NK-92 (cell line): Measurements from ENCODE around the gene ADAMTS7.
"Not testable (repeated sequence)": the region's sequence is repeated elsewhere in the genome, so short reads cannot be mapped to it uniquely, and the experiment has no call there.

Source experiments
- DNase-seq: peaks from one replicate; lab custom pipeline; 2025; ENCODE audit not compliant: unreplicated experiment; lab: John Stamatoyannopoulos, UW

The ADAMTS7 gene, protein sequence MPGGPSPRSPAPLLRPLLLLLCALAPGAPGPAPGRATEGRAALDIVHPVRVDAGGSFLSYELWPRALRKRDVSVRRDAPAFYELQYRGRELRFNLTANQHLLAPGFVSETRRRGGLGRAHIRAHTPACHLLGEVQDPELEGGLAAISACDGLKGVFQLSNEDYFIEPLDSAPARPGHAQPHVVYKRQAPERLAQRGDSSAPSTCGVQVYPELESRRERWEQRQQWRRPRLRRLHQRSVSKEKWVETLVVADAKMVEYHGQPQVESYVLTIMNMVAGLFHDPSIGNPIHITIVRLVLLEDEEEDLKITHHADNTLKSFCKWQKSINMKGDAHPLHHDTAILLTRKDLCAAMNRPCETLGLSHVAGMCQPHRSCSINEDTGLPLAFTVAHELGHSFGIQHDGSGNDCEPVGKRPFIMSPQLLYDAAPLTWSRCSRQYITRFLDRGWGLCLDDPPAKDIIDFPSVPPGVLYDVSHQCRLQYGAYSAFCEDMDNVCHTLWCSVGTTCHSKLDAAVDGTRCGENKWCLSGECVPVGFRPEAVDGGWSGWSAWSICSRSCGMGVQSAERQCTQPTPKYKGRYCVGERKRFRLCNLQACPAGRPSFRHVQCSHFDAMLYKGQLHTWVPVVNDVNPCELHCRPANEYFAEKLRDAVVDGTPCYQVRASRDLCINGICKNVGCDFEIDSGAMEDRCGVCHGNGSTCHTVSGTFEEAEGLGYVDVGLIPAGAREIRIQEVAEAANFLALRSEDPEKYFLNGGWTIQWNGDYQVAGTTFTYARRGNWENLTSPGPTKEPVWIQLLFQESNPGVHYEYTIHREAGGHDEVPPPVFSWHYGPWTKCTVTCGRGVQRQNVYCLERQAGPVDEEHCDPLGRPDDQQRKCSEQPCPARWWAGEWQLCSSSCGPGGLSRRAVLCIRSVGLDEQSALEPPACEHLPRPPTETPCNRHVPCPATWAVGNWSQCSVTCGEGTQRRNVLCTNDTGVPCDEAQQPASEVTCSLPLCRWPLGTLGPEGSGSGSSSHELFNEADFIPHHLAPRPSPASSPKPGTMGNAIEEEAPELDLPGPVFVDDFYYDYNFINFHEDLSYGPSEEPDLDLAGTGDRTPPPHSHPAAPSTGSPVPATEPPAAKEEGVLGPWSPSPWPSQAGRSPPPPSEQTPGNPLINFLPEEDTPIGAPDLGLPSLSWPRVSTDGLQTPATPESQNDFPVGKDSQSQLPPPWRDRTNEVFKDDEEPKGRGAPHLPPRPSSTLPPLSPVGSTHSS (N-terminal part only)

DNA sequence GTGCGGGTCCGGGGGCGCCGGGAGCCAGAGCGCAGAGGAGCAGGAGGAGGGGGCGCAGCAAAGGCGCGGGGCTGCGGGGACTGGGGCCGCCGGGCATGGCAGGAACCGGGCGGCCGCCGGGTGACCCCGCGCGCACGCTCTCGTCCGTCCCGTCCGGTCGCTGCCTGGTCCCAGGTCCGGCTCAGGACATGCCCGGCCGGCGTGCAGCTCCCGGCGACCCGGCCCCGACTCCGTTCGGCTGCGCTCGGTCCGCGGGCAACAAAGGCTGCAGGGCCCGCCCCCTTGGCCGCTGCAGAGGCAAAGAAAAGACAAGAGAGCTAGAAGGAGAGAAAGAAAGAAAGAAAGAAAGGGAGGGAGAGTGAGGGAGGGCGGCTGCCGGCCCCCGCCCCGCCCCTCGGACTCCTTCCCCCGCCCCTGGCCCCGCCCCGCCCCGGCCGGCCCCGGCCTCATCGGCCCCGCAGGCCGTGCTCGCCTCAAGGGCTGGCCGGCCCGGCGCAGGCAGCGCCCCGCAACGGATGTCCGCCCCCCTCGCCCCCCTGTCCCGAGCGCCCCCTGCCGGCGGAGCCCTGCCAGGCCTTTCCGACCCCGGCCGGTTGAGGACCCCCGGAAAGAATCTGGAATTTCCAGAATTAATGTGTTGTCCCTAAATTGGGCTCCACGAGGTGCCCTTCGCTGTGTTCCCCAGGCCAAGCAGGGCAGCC is at the start of gene ADAMTS7:
TSS of gene ADAMTS7 (minus strand) at position 341 of the 701 bp plus-strand sequence. CDS start at position 97, 244 bp downstream.
- no peak for DNase-seq

DNA sequence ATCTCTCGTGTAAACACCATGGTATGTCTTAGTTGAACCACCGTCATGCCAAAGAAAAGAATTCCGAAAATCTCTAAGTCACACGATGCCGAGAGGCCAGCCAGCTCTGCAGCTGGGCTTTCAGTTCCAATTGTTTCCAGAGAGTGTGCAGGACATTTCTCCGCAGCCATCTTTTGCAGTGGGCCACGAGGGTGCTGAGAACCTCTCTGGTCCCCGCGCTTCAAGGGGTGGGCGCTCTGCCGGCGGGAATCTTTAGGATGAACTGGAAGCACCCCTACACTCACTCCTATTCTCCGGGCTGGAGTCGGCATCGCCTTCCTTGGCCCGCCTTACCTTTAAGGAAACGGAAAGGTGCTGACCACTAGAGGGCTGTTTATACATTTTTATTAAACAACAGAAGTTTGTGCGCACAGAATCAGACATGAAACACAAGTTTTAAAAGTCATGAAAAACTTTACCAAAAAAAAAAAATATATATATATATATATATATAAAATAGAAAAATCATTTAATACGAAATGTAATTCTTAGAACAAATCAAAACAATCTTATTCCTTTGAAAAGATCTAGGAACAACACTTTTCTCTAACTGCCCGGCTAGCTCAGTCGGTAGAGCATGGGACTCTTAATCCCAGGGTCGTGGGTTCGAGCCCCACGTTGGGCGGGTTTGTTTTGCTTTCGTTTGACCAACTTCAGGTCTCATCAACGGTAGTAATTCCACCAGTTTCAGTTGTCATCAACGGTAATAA is 48.9 kb upstream of the ADAMTS7 start:
- no peak for DNase-seq

DNA sequence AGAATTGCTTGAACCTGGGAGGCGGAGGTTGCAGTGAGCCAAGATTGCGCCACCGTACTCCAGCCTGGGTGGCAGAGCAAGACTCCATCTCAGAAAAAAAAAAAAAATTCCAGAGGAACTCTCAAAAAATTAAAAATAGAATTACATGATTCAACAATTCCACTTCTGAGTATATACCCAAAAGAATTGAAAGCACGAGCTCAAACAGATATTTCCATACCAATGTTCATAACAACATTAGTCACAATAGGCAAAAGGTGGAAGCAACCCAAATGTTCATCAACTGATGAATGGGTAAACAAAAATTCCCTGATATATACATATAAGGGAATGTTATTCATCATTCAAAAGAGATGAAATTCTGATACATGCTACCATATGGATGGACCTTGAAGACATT is 44.5 kb upstream of the ADAMTS7 start:
- no peak for DNase-seq

DNA sequence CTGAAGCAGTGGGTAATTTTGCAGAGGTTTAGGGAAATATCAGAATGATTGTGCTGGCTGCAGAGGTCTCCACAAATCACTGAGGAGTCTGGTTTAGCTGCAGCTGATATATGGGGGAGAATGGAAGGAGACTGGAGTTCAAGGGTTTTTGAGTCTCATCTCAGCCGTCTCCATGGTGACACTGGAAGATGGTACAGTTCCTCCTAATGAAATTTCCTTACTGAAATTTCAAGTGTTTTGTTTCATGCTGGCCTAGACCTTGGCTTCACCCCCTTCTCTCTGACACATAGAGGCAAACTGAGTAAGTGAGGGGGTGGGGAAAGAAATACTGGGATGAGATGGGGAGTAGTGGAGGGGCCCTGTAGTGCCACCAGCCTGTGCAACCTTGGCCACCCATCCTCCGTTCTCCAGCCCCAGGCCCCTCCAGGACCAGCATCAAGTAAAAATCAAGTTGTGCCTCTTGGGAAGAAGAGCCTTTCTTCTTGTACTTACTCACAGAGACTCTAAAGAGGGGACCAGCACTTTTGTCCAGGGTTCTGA is 43.6 kb upstream of the ADAMTS7 start:
- no peak for DNase-seq

DNA sequence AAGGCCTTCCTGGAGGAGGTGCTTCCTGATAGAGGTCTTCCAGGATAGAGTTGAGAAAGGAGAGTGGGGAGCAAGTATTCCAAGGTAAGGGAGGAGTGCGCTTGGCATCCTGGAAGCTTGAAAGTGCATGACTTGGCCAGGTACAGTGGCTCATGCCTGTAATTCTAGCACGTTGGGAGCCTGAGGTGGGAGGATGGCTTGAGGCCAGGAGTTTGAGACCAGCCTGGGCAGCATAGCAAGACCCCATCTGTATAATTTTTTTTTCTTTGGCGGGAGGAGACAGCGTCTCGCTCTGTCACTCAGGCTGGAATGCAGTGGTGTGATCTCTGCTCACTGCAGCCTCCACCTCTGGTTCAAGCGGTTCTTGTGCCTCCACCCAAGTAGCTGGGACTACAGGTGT is 42.2 kb upstream of the ADAMTS7 start:
- no peak for DNase-seq

DNA sequence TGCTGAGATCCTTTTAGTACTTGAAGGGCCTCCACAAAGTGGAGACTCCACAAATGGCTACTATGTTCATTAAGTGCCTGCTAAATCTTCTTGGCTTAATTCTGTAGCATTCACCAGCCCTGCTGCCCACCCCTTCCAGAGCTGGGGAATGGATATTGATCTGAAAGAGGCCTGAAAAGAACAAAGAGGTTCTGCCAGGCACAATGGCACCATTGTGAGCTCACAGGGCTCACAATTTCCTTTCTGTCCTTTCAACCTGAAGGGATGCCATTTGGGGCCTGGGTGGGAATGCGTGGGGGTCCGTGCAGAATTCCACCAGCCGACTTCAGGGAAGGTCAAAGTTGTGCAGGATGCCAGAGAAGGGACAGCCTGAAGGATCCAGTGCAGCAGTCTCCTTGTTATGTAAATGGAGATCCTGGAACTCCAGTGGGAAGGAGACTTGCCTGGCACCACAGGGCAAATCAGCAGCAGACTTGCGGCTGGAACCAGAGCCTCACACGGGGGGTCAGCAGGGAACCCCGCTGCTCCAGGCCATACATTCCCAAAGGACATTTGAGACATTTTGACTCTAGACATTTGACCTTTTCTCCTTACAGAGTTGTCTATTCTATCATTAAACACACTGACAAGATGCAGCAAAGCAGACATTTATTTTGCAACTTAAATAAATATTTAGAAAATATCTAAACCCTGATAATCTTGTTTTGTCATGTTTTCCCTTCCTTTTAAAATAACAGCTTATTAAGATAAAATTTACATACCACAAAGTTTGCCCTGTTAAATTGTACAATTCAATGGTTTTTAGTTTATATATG is 39.9 kb upstream of the ADAMTS7 start:
- DNase-seq = no peak

DNA sequence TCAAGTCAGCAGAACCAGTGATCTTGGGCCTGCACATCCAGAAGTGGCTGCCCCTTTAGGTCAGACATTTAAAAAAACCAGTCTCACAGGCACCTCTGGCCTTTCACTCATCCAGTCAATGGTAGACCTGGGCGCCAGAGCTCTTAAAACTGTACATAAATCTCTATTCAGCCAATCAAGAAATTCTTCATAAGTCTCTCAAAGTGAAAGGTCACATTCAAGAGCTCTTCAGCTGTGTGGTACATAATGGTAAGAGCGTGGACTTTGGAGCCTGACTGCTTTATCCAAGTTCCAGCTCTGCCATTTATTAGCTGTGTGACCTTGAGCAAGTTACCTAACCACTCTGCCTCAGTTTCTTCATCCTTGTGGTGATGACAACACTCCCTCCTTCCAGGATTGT is 39.1 kb upstream of the ADAMTS7 start:
- no peak for DNase-seq

DNA sequence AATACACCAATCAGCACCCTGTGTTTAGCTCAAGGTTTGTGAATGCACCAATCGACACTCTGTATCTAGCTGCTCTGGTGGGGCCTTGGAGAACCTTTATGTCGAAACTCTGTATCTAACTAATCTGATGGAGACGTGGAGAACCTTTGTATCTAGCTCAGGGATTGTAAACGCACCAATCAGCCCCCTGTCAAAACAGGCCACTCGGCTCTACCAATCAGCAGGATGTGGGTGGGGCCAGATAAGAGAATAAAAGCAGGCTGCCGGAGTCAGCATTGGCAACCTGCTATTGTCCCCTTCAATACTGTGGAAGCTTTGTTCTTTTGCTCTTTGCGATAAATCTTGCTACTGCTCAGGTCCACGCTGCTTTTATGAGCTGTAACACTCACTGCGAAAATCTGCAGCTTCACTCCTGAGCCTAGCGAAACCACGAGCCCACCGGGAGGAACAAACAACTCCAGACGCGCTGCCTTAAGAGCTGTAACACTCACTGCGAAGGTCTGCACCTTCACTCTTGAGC is 36.2 kb upstream of the ADAMTS7 start:
- DNase-seq = not testable (repeated sequence)

DNA sequence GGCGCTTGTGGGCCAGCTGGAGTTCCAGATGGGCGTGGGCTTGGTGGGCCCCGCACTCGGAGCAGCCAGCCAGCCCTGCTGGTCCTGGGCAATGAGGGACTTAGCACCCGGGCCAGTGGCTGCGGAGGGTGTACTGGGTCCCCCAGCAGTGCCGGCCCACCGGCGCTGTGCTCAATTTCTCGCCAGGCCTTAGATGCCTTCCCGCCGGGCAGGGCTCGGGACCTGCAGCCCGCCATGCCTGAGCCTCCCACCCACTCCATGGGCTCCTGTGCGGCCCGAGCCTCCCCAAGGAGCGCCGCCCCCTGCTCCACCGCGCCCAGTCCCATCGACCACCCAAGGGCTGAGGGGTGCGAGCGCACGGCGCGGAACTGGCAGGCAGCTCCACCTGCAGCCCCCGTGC is 35.6 kb upstream of the ADAMTS7 start:
- DNase-seq = not testable (repeated sequence)

DNA sequence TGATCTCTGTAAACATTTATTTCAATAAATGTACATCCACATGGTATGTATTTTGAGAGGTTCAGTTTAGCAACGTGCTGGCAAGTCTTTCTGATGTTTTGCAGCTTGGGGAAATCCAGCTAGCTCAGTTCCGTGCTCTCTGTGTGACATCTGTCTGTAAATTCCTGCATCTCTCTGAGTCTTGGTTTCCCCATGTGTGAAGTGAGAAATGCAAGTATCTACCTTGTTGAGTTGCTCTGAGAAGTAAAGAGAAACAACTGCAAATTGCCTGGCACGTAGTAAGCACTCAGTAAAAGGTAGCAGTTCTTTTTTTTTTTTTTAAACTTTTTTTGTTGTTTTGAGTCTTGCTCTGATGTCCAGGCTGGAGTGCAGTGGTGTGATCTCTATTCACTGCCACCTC is 31.3 kb upstream of the ADAMTS7 start:
- DNase-seq = no peak

DNA sequence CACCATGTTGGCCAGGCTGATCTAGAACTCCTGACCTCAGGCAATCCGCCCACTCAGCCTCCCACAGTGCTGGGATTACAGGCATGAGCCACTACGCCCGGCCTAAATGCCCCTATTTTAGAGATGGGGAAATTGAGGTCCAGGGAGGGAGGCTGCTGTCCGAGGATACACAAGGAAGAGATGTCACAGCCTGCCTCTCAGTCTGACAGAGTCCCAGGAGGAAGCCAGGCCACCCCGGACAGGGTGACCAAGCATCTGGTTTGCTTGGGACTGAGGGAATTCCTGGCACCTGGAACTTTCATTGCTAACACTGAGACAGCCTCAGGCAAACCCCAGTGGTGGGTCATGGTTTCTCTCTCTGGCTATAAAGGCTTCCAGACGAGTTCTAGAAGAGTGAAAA is 30.6 kb upstream of the ADAMTS7 start:
- no peak for DNase-seq

DNA sequence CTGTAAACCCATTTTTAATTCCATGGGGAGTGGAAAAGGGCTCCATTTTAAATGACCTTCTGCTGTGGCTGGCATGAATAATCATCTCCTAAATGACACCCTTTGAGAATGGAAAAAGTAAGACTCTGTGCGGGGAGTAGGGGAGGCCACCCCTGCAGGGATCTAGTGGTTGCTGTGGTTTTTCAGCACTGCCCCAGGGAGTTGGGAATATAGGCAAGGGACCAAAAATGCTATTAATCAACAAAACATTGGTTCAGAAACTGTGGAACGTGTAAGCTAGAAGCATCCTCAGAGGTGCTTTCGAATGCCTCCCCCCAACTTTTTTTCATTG is 30.1 kb upstream of the ADAMTS7 start:
- DNase-seq = no peak

DNA sequence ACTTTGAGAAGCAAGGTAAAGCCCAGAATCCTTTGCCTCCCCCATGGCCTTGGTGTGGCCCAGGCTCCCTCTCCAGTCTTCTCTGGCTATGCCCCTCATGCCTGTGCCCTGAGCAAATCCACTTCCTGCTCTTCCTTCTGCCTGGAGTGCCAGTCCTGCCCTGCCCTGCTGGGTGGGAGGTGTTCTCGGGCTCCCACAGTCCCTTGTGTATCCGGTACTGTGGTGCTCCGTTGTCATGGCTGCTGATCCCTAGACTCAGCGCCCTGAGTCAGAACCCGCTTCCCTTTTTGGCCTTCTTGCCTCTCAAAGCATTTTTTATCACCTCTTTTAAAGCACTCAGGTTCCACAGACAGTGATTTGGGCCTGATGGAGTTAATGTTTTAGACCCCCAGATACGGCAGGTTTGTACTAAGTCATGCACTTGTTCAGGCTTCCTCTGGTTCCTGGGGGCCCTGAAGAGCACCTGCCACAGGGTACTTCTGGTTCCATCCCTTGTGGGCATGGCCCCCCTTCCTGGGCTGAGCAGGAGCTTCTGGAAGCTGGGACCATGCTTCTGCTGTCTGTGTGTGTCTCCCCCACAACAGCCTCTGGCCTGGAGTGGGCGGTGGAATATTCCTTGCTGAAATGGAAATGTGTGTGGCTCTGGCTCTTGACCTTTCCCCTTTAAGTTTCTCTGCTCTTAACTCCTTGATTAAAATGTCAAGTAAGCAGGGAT is 29.6 kb upstream of the ADAMTS7 start:
- no peak for DNase-seq

DNA sequence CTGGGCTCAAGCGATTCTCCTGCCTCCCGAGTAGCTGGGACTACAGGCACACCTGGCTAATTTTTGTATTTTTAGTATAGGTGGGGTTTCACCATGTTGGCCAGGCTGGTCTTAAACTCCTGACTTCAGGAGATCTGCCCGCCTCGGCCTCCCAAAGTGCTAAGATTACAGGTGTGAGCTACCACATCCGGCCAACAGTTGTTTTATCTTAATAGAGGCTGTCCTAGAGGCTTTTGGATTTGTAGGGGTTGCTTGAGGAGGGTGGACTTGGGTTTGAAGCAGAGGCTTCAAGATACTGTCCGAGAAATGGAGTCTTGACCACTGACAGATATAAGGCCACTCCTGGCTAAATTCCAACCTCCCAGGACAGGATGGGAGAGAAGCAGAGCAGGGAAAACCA is 27.9 kb upstream of the ADAMTS7 start:
- DNase-seq = not testable (repeated sequence)

DNA sequence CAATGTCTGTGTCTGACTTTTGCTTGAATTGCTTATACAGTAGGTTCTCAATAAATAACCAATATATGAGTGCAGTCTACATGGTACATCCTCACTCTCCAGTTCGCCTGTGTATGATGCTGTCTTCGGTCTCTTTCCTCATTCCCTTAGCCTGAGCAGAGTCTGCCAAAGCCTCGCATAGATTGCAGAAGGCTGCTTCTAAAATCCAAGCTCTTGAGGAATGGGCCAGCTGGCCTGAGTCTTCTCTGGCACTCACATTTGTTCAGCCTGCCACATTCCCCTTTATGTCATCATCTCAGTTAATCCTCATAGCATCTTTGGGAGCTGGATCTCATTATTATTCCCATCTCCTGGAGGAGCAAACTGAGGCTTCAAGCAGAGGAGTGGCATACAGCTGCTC is 27.2 kb upstream of the ADAMTS7 start:
- DNase-seq = no peak

DNA sequence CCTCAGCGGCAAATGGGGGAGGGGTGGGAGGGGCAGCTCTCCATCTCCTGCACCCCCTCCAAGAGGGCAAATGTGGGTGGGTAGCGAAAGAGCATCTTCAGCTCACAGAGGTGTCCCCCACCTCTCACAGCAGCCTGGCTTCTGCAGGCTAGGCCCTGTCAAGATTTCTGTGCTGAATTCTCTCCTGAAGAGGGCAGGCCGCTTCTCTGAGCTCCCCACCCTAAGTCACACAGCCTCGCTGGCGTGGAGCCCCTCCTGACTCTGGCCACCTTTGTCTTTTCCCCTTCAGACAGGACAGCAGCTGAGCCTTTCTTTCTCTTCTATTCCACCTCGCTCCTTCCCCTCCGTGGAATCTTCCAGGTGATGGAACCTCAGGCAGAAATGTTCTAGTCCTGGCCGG is 26.3 kb upstream of the ADAMTS7 start:
- DNase-seq = no peak

DNA sequence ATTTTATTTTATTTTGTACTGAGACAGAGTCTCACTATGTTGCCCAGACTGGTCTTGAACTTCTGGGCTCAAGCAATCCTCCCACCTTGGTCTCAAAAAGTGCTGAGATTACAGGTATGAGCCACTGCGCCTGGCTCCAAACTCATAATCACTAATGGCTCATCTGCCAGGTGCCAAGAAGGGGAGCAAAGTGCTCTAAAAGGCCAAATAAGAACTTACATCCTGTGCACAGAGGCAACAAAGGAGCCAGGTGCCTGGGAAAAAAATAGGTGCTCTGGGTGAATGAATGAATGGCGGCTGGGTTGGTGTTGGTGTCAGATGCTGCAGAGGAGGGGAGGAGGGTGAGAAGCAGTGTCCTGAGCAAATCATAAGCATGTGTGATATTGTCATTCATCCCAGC is 25.9 kb upstream of the ADAMTS7 start:
- no peak for DNase-seq

DNA sequence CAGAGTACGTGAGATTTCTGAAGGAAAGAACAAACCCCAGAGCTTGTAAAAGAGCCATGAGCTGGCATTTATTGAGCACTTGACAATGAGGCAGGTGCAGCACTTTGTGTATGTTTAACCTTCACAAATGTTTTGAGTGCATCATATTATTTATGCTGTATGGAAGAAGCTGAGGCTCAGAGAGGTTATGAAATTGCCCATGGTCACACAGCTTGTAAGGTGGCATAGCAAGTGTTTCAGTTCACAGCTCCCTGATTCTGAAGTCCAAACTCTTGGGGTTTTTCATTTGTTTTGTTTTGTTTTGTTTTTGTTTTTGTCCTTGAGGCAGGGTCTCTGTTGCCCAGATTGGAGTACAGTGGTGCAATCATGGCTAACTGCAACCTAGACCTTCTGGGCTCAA is 25.1 kb upstream of the ADAMTS7 start:
- DNase-seq = no peak
